Endothelial cell of umbilical vein (primary cell): ENCODE data around the gene OR52E8. TPM values are rescaled to one million over a fixed set of nuclear protein-coding genes. Genes with fewer than 3 reads are reported as not detected.

ENCODE experiments used
- BruUV-seq: library from RNA; stranded (reverse); fragments of 400-500 nt; replicated peaks from 2 replicates; lab custom pipeline; 2021; lab: Mats Ljungman, UMichigan
- CTCF ChIA-PET: fragments of 300-600, 350-600 bp; sonication (Branson Sonifier 250); formaldehyde crosslinking; loops from one replicate; lab custom pipeline; 2021; ENCODE audit warnings: antibody characterized with exemption, inconsistent platforms; lab: Charles Lee
- POLR2A ChIA-PET: fragments of 300-600, 350-600 bp; sonication (Branson Sonifier 250); formaldehyde crosslinking; loops from one replicate; lab custom pipeline; 2021; ENCODE audit warnings: antibody characterized with exemption, inconsistent platforms; lab: Charles Lee
- DNase-seq: peaks from one replicate; pipeline ENCODE4 v3.0.0-alpha.2; 2011; ENCODE audit warnings: low read depth, low spot score
- FAIRE-seq: peaks from 2 replicates; lab custom pipeline; 2011; peaks lifted over from hg19 to GRCh38; lab: Jason Lieb, UNC
- H2AFZ ChIP-seq: 2 replicates; pipeline ENCODE4 v1.6.0; 2012; ENCODE audit warnings: low read depth, low read length, control low read depth, inconsistent platforms
- H3K27ac ChIP-seq: 2 replicates; pipeline ENCODE4 v1.5.1; 2011; ENCODE audit warnings: low read depth, mild to moderate bottlenecking, control low read depth, low read length, moderate library complexity; ENCODE audit not compliant: insufficient read depth
- H3K27me3 ChIP-seq, 2 experiments: 2 replicates each; pipeline versions ENCODE4 v1.6.0 to v1.6.1; 2011; ENCODE audit warnings: low read length in 2 of 2, mixed read lengths in 1 of 2; ENCODE audit not compliant: control insufficient read depth in 2 of 2, insufficient read depth in 2 of 2
- H3K36me3 ChIP-seq, 2 experiments: 2 replicates in 1 of 2; 3 replicates in 1 of 2; pipeline ENCODE4 v1.5.1; 2011; ENCODE audit warnings: low read length in 2 of 2, mild to moderate bottlenecking in 1 of 2, moderate library complexity in 1 of 2; ENCODE audit not compliant: control insufficient read depth in 2 of 2, insufficient read depth in 2 of 2; ENCODE audit errors: extremely low read depth in 1 of 2
- H3K4me1 ChIP-seq: 3 replicates; pipeline ENCODE4 v1.5.1; 2011; ENCODE audit warnings: mild to moderate bottlenecking, low read length; ENCODE audit not compliant: control insufficient read depth, insufficient read depth; ENCODE audit errors: extremely low read depth
- H3K4me2 ChIP-seq: 2 replicates; pipeline ENCODE4 v1.6.1; 2011; ENCODE audit warnings: low read length, control low read depth, mixed read lengths; ENCODE audit not compliant: insufficient read depth
- H3K4me3 ChIP-seq, 3 experiments: fragments of 200-600 bp in 1 of 3; sonication (generic), shearing (Covaris generic) in 1 of 3; replicated peaks in 1 of 3; 2 replicates each; pipeline ENCODE4 v1.5.1; 2011 to 2016; ENCODE audit warnings: control low read depth in 3 of 3, low read length in 3 of 3, mild to moderate bottlenecking in 2 of 3, inconsistent platforms in 1 of 3, low read depth in 1 of 3, moderate library complexity in 1 of 3; ENCODE audit not compliant: insufficient read depth in 1 of 3
- H3K79me2 ChIP-seq: 2 replicates; pipeline ENCODE4 v1.6.0; 2012; ENCODE audit warnings: low read length, inconsistent platforms; ENCODE audit not compliant: control insufficient read depth, insufficient read depth
- H3K9ac ChIP-seq: replicated peaks from 2 replicates; pipeline ENCODE3; 2011; ENCODE audit warnings: low read length, control low read depth; ENCODE audit not compliant: insufficient read depth; ENCODE audit errors: extremely low read depth
- H3K9me1 ChIP-seq: replicated peaks from 3 replicates; pipeline ENCODE4 v1.6.0; 2011; ENCODE audit warnings: mild to moderate bottlenecking, low read length; ENCODE audit not compliant: control insufficient read depth, insufficient read depth; ENCODE audit errors: extremely low read depth
- H3K9me3 ChIP-seq: replicated peaks from 2 replicates; pipeline ENCODE4 v1.5.1; 2012; ENCODE audit warnings: low read length, inconsistent platforms; ENCODE audit not compliant: control insufficient read depth, insufficient read depth
- H4K20me1 ChIP-seq: replicated peaks from 2 replicates; pipeline ENCODE3; 2011; ENCODE audit warnings: mild to moderate bottlenecking, low read length; ENCODE audit not compliant: control insufficient read depth, insufficient read depth; ENCODE audit errors: extremely low read depth
- EZH2 ChIP-seq: IDR thresholded peaks from 2 replicates; pipeline ENCODE4 v1.6.1; 2012; ENCODE audit warnings: borderline replicate concordance, low read depth, mild to moderate bottlenecking, moderate library complexity, low read length, inconsistent platforms; ENCODE audit not compliant: severe bottlenecking
- FOS ChIP-seq: IDR thresholded peaks from 2 replicates; pipeline ENCODE4 v1.6.1; 2011; ENCODE audit warnings: mild to moderate bottlenecking, low read length, moderate library complexity, borderline replicate concordance; ENCODE audit not compliant: insufficient read depth
- GATA2 ChIP-seq: IDR thresholded peaks from 2 replicates; pipeline ENCODE4 v1.7.0; 2011; ENCODE audit warnings: low read depth, mild to moderate bottlenecking, moderate library complexity, mixed read lengths, low read length; ENCODE audit not compliant: insufficient read length, insufficient read depth
- JUN ChIP-seq: IDR thresholded peaks from 2 replicates; pipeline ENCODE4 v1.6.1; 2011; ENCODE audit warnings: borderline replicate concordance, low read depth; ENCODE audit not compliant: insufficient read length, insufficient read depth
- MYC ChIP-seq: IDR thresholded peaks from one replicate; pipeline ENCODE4 v1.6.1; 2011; ENCODE audit warnings: mild to moderate bottlenecking, low read depth, low read length
- POLR2A ChIP-seq: IDR thresholded peaks from 2 replicates; pipeline ENCODE4 v1.6.1; 2012; ENCODE audit warnings: low read depth, mild to moderate bottlenecking, control low read depth, low read length
- POLR2AphosphoS5 ChIP-seq: IDR thresholded peaks from 2 replicates; pipeline ENCODE4 v1.6.1; 2012; ENCODE audit warnings: low read depth, mild to moderate bottlenecking, control low read depth, low read length, moderate library complexity; ENCODE audit not compliant: insufficient read depth
- dilution Hi-C: fragments of 300-500 bp; cut with MboI; formaldehyde crosslinking; loops from one replicate; pipeline ENCODE4 v1.15.0; 2019; ENCODE audit warnings: low sequenced_read_pairs; ENCODE audit not compliant: extremely low pct_ligation_motif_present
- intact Hi-C: fragments of 100-400 bp; cut with micrococcal nuclease; formaldehyde crosslinking; loops from one replicate; pipeline ENCODE4 v1.10.0; 2022
- polyA plus RNA-seq, 4 experiments: library from polyadenylated mRNA; depleted of rRNA in 3 of 4; stranded (reverse) in 3 of 4; unstranded in 1 of 4; fragments of >200 nt; gene quantifications; 2 replicates each; pipeline versions ENCODE4 v1.2.1 to v1.2.3, GENCODE V29; 2011 to 2012; ENCODE audit warnings: missing spikeins in 1 of 4
- total RNA-seq: library from RNA; stranded (reverse); gene quantifications from 2 replicates; pipeline ENCODE4 v1.2.3, GENCODE V29; 2021
- TF ChIP-seq, protein P1 (sequence below), 2 donors: IDR thresholded peaks; 1 replicate in 1 of 2; 2 replicates in 1 of 2; pipeline ENCODE4 v1.5.1; 2011; ENCODE audit warnings: low read length in 2 of 2, mild to moderate bottlenecking in 2 of 2, moderate library complexity in 2 of 2, control low read depth in 1 of 2, inconsistent platforms in 1 of 2, low read depth in 1 of 2; ENCODE audit not compliant: insufficient read depth in 1 of 2; ENCODE audit errors: extremely low read depth in 1 of 2
- TF ChIP-seq, protein P2 (sequence below): IDR thresholded peaks from 2 replicates; pipeline ENCODE4 v1.6.1; 2011; ENCODE audit not compliant: insufficient read depth, insufficient read length

The OR52E8 gene
- total and polyA plus RNA-seq, 2 donors (not counting 3 experiments of a cell fraction or from before 2014, with no cell fraction given) = not detected

DNA sequence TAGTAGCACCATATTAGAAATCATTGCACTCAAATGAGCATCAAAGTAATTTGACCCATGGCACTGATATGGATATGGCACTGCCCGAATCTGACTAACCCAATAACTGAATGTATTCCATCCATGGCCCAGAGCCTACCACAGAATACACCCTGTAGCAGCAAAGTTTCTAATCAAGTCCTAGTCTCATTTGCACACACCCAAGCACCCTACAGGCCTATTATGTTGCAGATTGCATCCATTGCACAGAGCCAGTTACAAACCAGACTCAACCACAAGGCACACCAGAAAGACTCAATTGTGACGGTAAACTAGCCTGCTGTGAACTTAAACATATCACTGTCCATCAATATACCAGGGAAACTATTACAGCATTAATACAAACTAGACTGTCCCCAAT, 42.0 kb upstream of the OR52E8 start:
- H3K36me3 ChIP-seq = no peaks in the 10 kb centered on the region
- FAIRE-seq = no peak
- H3K4me3 ChIP-seq = no peak overlapping the region
- intact Hi-C loops = no loop called here
- ChIA-PET POLR2A (no interaction called here), CTCF (no interaction called here)
- H2AFZ ChIP-seq = no peak overlapping the region
- no peaks in the 10 kb centered on the region for H4K20me1 ChIP-seq
- H3K9me1 ChIP-seq = no peaks in the 10 kb centered on the region
- H3K4me1 ChIP-seq = no peaks in the 10 kb centered on the region
- no peak for DNase-seq
- no peaks in the 10 kb centered on the region for H3K27me3 ChIP-seq
- no peak for TF ChIP-seq JUN
- TF ChIP-seq, protein P1, sequence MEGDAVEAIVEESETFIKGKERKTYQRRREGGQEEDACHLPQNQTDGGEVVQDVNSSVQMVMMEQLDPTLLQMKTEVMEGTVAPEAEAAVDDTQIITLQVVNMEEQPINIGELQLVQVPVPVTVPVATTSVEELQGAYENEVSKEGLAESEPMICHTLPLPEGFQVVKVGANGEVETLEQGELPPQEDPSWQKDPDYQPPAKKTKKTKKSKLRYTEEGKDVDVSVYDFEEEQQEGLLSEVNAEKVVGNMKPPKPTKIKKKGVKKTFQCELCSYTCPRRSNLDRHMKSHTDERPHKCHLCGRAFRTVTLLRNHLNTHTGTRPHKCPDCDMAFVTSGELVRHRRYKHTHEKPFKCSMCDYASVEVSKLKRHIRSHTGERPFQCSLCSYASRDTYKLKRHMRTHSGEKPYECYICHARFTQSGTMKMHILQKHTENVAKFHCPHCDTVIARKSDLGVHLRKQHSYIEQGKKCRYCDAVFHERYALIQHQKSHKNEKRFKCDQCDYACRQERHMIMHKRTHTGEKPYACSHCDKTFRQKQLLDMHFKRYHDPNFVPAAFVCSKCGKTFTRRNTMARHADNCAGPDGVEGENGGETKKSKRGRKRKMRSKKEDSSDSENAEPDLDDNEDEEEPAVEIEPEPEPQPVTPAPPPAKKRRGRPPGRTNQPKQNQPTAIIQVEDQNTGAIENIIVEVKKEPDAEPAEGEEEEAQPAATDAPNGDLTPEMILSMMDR (IDR thresholded peaks at IDR 0.05; ENCODE audit: extremely low read depth in 1 of 2, insufficient read depth in 1 of 2, low read depth in 1 of 2, low read length in 2 of 2) = no peak
- no peak for TF ChIP-seq POLR2AphosphoS5
- TF ChIP-seq EZH2 = no peak
- TF ChIP-seq, protein P2, sequence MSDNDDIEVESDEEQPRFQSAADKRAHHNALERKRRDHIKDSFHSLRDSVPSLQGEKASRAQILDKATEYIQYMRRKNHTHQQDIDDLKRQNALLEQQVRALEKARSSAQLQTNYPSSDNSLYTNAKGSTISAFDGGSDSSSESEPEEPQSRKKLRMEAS = no peak
- no peak for TF ChIP-seq POLR2A
- no peak for TF ChIP-seq MYC
- no peak for TF ChIP-seq GATA2
- TF ChIP-seq FOS = no peak
- no peaks in the 10 kb centered on the region for H3K79me2 ChIP-seq
- dilution Hi-C loops = no loop called here
- no peak overlapping the region for H3K4me2 ChIP-seq
- H3K9ac ChIP-seq = no peak overlapping the region
- no TSS peak for BruUV-seq
- no peak overlapping the region for H3K27ac ChIP-seq
- no peaks in the 10 kb centered on the region for H3K9me3 ChIP-seq
